ENCODE data around the gene TNFRSF14.

- no peak for TF ChIP-seq CTCF (IDR thresholded peaks at IDR 0.05)
- no peak for TF ChIP-seq POLR2A (IDR thresholded peaks at IDR 0.05)
Measured at GRCh38 chr1:2573250-2573920, 17.2 kb downstream of the TNFRSF14 start.

Data from body of pancreas (tissue), 4 donors.